ENCODE results near the gene ATG10. TPM values are rescaled to one million over a fixed set of nuclear protein-coding genes. Genes with fewer than 3 reads are reported as not detected.

Gene ATG10
- polyA plus RNA-seq, 1 donor from 2014 or later = 12.1 TPM

DNA sequence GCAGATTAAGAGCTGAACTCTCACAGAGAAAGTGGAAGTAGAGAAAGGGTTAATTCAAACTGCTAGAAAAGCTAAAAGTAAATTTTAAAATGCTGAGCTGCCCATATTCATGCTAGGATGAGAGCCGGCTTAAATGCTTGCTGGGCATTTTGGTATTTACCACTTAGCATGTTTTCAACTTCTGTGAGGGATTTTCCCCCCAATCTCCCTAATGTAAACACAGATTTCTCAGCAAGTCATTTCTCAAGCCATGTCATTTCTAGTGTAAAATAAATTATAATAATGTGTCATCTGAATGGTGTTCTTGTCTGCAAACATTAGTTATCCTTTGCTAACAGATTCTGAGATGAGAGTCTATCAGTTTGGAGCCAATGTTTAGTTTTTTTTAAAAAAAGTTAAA lies 284.0 kb downstream of the ATG10 start:
- Histone ChIP-seq H3K79me2 (replicated peaks; ENCODE audit: insufficient read depth, low read length) (no peaks in the 10 kb centered on the region), H3K4me3 (ENCODE audit: low read length) (no peak overlapping the region), H3K27ac (ENCODE audit: low read length) (no peak overlapping the region), H3F3A (ENCODE audit: insufficient read depth, low read length, poor library complexity, severe bottlenecking) (no peaks in the 10 kb centered on the region), H4K20me1 (ENCODE audit: insufficient read depth) (no peaks in the 10 kb centered on the region), H3K9me2 (ENCODE audit: insufficient read depth, low read length) (no peaks in the 10 kb centered on the region), H3K4me2 (ENCODE audit: low read length) (no peak overlapping the region), H2AFZ (ENCODE audit: low read depth, low read length) (no peak overlapping the region), H3K27me3 (ENCODE audit: insufficient read depth, low read depth, low read length) (no peaks in the 10 kb centered on the region), H3K36me3 (ENCODE audit: insufficient read depth, low read length) (no peaks in the 10 kb centered on the region), H3K9me3 (ENCODE audit: low read length) (no peaks in the 10 kb centered on the region), H3K9ac (ENCODE audit: low read length) (no peak overlapping the region)
- TF ChIP-seq CTCF (IDR thresholded peaks at IDR 0.05; ENCODE audit: poor library complexity, severe bottlenecking) (no peak), EZH2 (IDR thresholded peaks at IDR 0.05; ENCODE audit: borderline replicate concordance, insufficient read depth, low read length, poor library complexity, severe bottlenecking) (no peak), SMC3 (conservative IDR thresholded peaks at IDR 0.05; ENCODE audit: poor library complexity) (no peak), MXI1 (conservative IDR thresholded peaks at IDR 0.05; ENCODE audit: poor library complexity, severe bottlenecking) (no peak), TAF1 (IDR thresholded peaks at IDR 0.05; ENCODE audit: low read depth) (no peak), POLR2AphosphoS5 (IDR thresholded peaks at IDR 0.05) (no peak), EP300 (conservative IDR thresholded peaks at IDR 0.05; ENCODE audit: poor library complexity, severe bottlenecking) (no peak)
- TF ChIP-seq, protein P1, sequence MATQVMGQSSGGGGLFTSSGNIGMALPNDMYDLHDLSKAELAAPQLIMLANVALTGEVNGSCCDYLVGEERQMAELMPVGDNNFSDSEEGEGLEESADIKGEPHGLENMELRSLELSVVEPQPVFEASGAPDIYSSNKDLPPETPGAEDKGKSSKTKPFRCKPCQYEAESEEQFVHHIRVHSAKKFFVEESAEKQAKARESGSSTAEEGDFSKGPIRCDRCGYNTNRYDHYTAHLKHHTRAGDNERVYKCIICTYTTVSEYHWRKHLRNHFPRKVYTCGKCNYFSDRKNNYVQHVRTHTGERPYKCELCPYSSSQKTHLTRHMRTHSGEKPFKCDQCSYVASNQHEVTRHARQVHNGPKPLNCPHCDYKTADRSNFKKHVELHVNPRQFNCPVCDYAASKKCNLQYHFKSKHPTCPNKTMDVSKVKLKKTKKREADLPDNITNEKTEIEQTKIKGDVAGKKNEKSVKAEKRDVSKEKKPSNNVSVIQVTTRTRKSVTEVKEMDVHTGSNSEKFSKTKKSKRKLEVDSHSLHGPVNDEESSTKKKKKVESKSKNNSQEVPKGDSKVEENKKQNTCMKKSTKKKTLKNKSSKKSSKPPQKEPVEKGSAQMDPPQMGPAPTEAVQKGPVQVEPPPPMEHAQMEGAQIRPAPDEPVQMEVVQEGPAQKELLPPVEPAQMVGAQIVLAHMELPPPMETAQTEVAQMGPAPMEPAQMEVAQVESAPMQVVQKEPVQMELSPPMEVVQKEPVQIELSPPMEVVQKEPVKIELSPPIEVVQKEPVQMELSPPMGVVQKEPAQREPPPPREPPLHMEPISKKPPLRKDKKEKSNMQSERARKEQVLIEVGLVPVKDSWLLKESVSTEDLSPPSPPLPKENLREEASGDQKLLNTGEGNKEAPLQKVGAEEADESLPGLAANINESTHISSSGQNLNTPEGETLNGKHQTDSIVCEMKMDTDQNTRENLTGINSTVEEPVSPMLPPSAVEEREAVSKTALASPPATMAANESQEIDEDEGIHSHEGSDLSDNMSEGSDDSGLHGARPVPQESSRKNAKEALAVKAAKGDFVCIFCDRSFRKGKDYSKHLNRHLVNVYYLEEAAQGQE (IDR thresholded peaks at IDR 0.05; ENCODE audit: borderline replicate concordance) = no peak

DNA sequence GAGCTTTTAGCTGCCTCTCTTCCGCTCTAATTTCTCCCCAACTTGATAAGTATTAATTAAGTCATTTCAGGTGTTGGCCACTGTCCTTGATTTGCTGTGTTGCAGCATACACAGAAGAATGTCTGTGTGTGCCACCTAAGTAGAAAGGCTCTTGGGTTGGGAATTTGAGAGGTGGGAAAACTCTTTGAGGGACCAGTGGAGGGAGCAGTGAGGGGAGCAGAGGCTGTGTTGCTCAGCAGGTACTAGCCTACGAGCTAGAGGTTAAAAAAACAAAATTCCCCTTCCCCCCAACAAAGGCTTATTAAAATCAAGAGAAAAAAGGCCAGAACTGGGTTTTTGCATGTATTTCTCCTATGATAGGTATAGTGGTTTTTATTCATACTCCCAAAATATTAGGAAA lies 285.4 kb downstream of the ATG10 start:
- Histone ChIP-seq H3K27me3 (ENCODE audit: insufficient read depth, low read depth, low read length) (no peaks in the 10 kb centered on the region), H3K9me3 (ENCODE audit: low read length) (no peaks in the 10 kb centered on the region), H2AFZ (ENCODE audit: low read depth, low read length) (no peak overlapping the region), H3K79me2 (replicated peaks; ENCODE audit: insufficient read depth, low read length) (no peaks in the 10 kb centered on the region), H3K27ac (ENCODE audit: low read length) (no peak overlapping the region), H3K9ac (ENCODE audit: low read length) (no peak overlapping the region), H3K4me3 (ENCODE audit: low read length) (no peak overlapping the region), H3K36me3 (ENCODE audit: insufficient read depth, low read length) (no peaks in the 10 kb centered on the region), H3K4me2 (ENCODE audit: low read length) (no peak overlapping the region), H4K20me1 (ENCODE audit: insufficient read depth) (no peaks in the 10 kb centered on the region), H3F3A (ENCODE audit: insufficient read depth, low read length, poor library complexity, severe bottlenecking) (no peaks in the 10 kb centered on the region), H3K9me2 (ENCODE audit: insufficient read depth, low read length) (no peaks in the 10 kb centered on the region)
- TF ChIP-seq SMC3 (conservative IDR thresholded peaks at IDR 0.05; ENCODE audit: poor library complexity) = no peak
- no peak for TF ChIP-seq CTCF (IDR thresholded peaks at IDR 0.05; ENCODE audit: poor library complexity, severe bottlenecking)
- TF ChIP-seq MXI1 (conservative IDR thresholded peaks at IDR 0.05; ENCODE audit: poor library complexity, severe bottlenecking) = no peak
- TF ChIP-seq, protein P1 (IDR thresholded peaks at IDR 0.05; ENCODE audit: borderline replicate concordance) = no peak
- TF ChIP-seq RAD21 (conservative IDR thresholded peaks at IDR 0.05) = no peak
- TF ChIP-seq TAF1 (IDR thresholded peaks at IDR 0.05; ENCODE audit: low read depth) = no peak

Measured in neural cell (in vitro differentiated cells).